Bronchial epithelial cell (primary cell): Measurements from ENCODE around the gene NCSTN. TPM values are rescaled to one million over a fixed set of nuclear protein-coding genes. Genes with fewer than 3 reads are reported as not detected.
A peak's percentile ranks its signal among the peaks of the same experiment; 100 is the strongest.

Experiments
- DNase-seq: peaks from one replicate; pipeline ENCODE4 v3.0.0-alpha.2; 2010; ENCODE audit warnings: low read depth
- FAIRE-seq: peaks from 2 replicates; lab custom pipeline; 2011; peaks lifted over from hg19 to GRCh38; lab: Jason Lieb, UNC
- H3K27me3 ChIP-seq: 2 replicates; pipeline ENCODE4 v1.5.1; 2011; ENCODE audit warnings: low read length; ENCODE audit not compliant: control insufficient read depth, insufficient read depth
- H3K36me3 ChIP-seq: 2 replicates; pipeline ENCODE4 v1.5.1; 2011; ENCODE audit warnings: low read length; ENCODE audit not compliant: control insufficient read depth, insufficient read depth
- H3K4me3 ChIP-seq: 2 replicates; pipeline ENCODE4 v1.5.1; 2011; ENCODE audit warnings: mild to moderate bottlenecking, low read depth, low read length, control low read depth
- CTCF ChIP-seq: IDR thresholded peaks from 2 replicates; pipeline ENCODE4 v1.5.1; 2011; ENCODE audit warnings: mild to moderate bottlenecking, moderate library complexity, low read length, control low read depth, inconsistent platforms; ENCODE audit not compliant: insufficient read depth, severe bottlenecking
- total RNA-seq: library from RNA; depleted of rRNA; stranded (reverse); fragments of >200 nt; gene quantifications from 2 replicates; pipeline ENCODE4 v1.2.1, GENCODE V29; 2014

Gene NCSTN
- total RNA-seq, 1 donor from 2014 or later: 27.9 TPM

DNA sequence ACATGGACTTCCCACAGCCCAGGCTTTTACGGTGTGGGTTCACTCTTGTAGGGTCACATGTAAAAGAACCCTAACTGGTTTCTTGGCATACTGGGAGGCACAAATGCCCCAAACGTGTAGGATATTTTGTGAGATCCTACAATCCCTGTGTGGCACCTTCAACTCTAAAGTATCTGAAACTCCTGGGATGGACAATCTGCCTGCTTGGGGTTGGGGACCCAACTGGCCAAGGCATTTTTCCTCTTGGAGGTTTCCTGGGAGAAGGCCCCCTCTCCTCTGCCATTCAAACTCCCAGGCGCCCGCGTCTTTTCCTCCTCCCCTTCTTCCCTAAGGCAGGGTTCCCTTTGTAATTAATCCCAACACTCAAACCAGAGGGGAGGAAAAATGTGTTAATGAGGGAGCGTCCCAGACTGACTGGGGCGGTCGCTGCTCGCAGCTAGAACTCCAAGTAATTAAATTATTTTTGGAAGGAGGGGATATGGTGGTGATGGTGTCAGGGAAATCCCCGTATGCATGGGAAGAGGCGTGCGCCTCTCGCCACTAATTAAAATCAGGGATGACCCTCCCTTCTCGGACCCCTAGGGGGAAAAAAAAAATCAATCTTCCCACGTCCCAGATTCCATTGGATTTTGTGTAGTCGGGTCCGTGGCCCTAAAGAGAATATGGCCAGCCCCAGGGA, 56.5 kb downstream of the NCSTN start:
- FAIRE-seq (no peak), DNase-seq (no peak)
- no peak for TF ChIP-seq CTCF
- Histone ChIP-seq H3K36me3 (no peaks in the 10 kb centered on the region), H3K27me3 (no peaks in the 10 kb centered on the region), H3K4me3 (peak overlapping the region; percentile 57)

DNA sequence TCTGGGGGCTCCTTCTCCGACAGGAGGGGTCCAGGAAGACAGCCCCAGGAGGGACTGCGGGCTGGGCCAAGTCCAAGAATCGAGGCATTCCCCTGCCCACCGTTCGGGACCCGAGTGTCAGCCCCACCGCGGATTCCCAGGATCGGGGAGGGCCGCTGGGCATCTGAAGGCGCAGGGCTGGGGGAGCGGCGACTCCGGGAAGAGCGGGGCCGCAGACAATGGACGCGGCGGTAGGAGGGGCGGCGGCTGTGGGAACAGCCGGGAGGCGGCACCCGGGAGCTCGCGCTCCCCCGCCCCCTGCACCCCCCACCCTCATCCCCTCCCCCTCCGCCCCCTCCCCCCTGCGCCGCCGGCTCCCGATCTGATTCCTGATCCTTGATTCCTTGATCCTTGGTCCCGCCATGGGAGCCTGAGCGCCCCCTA, 57.1 kb downstream of the NCSTN start, which contains the start of gene VANGL2:
Gene VANGL2, plus strand, starts transcription at position 342 of the 423 bp plus-strand sequence. CDS start 15,274 bp downstream, outside the sequence.
- DNase-seq (no peak), FAIRE-seq (no peak)
- H3K4me3 ChIP-seq: peak within 1 kb of the TSS; percentile 57
- no peak for TF ChIP-seq CTCF
- no peaks in the 10 kb centered on the region for H3K36me3 ChIP-seq
- no peaks in the 10 kb centered on the region for H3K27me3 ChIP-seq

GRCh38 chr1:160400646-160401486, 57.7 kb downstream of the NCSTN start:
- TF ChIP-seq CTCF: no peak
- Histone ChIP-seq H3K4me3 (peak overlapping the region; percentile 57), H3K27me3 (no peaks in the 10 kb centered on the region), H3K36me3 (no peaks in the 10 kb centered on the region)
- DNase-seq (no peak), FAIRE-seq (no peak)

GRCh38 chr1:160401487-160401805, 58.3 kb downstream of the NCSTN start:
- Histone ChIP-seq H3K4me3 (peak overlapping the region; percentile 57), H3K36me3 (no peaks in the 10 kb centered on the region), H3K27me3 (no peaks in the 10 kb centered on the region)
- DNase-seq: no peak
- TF ChIP-seq CTCF: no peak
- no peak for FAIRE-seq

DNA sequence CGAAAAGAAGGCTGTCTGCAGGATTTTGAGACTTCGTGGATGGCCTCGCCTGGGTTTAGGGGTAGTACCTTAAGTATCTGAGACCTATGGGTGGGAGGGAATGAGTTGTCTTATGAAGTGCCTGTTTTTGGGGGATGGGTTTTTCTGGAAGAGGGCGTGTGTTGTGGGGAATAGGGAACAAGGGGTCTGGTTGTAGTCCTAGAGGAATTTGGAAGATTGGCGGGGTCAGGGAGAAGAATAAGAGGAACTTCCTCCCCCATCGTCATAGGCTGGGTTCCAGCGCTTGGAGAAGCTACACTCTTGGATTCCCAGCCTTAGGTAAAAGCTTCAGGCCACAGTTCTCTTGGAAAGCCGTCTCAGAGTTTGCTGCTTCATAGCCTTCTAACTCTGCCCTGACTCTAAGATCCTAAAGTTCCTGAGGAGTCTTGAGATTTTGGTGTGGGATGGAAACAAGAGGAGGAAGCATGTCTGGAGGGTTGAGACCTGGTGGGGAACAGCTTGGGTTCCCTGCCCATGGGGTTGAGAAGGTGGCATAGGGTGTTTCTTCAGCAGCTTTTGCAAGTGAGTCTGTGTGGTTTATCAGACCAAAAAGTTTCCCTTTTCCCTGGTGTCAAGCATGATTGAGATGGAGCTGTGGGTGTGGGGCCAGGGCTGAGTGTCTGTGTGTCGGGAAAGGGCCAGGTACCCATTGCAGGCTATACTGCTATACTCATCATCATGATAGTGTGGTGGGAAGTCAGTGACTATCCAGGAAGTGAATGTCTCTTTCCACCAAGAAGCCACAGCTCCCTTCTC, 59.0 kb downstream of the NCSTN start:
- Histone ChIP-seq H3K36me3 (no peaks in the 10 kb centered on the region), H3K4me3 (no peak overlapping the region), H3K27me3 (no peaks in the 10 kb centered on the region)
- no peak for DNase-seq
- FAIRE-seq: no peak
- no peak for TF ChIP-seq CTCF
